Hematopoietic multipotent progenitor cell treated with erythropoietin and hydrocortisone succinate and interleukin-3 and kit ligand, for 8 days (in vitro differentiated cells): ENCODE measurements around the gene MAGEA6.

ENCODE experiments used
- DNase-seq: peaks from one replicate; pipeline ENCODE4 v3.0.0-alpha.2; 2015

The MAGEA6 gene

DNA sequence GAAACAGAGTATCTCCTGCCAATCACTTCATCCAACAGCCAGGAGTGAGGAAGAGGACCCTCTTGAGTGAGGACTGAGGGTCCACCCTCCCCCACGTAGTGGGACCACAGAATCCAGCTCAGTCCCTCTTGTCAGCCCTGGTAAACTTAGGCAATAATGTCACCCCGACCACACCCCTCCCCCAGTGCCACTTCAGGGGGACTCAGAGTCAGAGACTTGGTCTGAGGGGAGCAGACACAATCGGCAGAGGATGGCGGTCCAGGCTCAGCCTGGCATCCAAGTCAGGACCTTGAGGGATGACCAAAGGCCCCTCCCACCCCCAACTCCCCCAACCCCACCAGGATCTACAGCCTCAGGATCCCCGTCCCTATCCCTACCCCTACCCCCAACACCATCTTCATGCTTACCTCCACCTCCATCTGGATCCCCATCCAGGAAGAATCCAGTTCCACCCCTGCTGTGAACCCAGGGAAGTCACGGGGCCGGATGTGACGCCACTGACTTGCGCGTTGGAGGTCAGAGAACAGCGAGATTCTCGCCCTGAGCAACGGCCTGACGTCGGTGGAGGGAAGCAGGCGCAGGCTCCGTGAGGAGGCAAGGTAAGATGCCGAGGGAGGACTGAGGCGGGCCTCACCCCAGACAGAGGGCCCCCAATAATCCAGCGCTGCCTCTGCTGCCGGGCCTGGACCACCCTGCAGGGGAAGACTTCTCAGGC, 36.1 kb downstream of the MAGEA6 start, which contains the start of the genes CSAG1 and MAGEA12:
Gene CSAG1, minus strand, starts transcription at position 461 of the 715 bp plus-strand sequence. CDS start 1,261 bp downstream, outside the sequence.
Gene MAGEA12, plus strand, starts transcription at position 497 of the 715 bp plus-strand sequence. CDS start 2,405 bp downstream, outside the sequence.
- DNase-seq = no peak

DNA sequence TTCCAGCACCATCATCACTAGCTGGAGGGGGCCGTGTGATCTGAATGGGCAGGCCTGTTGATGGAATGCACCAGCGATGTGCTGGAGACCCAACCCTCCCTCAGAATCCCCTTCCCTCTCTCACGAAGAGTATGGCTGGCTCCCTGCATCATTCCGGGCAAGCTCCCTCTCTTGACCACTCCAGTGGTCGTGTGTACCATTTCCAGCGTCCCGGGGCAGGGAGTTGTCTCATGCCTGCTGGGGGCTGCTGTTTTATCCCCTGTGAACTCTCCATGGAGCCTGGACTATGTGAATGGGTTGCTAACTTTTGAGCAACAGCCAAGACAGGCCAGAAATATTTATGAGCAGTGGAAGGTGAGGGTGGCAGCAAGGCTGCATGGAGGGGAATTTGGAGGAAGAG, 44.1 kb downstream of the MAGEA6 start:
- no peak for DNase-seq
